Measurements from ENCODE around the gene AP2B1. TPM values are rescaled to one million over a fixed set of nuclear protein-coding genes. Genes with fewer than 3 reads are reported as not detected.
"Not testable (repeated sequence)": the region's sequence is repeated elsewhere in the genome, so short reads cannot be mapped to it uniquely, and the experiment has no call there.

AP2B1 gene
- total and polyA plus RNA-seq, 2 donors = 34.7 to 39.1 TPM

DNA sequence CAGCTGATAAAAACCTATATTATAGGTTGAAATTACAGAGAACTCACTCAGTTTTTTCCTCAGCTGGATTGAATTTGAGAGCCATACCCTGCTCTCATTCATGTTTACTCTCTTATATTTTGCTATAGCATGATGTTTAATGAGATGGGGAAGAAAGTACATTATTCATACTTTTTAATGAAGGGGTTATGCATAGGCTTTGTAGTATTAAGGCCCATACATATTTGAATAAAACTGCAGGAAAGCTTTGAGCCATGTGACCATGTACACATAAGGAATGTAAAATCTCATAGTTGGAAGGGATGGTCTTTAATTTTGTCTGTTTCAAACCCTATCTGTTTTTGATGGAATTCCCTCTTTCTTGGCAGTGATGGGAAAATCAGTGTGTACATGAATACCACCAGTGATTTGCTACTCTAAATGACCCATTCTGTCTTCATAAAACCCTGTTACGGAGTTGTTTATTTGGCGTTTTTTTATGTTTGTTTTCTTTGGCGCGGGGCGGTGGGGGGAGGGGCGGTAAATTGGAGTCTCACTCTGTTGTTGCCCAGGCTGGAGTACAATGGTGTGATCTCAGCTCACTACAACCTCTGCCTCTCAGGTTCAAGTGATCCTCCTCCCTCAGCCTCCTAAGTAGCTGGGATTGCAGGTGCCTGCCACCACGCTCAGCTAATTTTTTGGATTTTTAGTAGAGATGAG lies 105.5 kb downstream of the AP2B1 start:
- H3K9me3 ChIP-seq (ENCODE audit: control insufficient read depth in 2 of 2, insufficient read depth in 1 of 2, low read length in 1 of 2) = no peaks in the 10 kb centered on the region
- 95% methylated on average over 7 of the region's 7 CpGs for WGBS
- peaks cover 28 to 31% of the 10 kb centered on the region in 2 donors for H3K36me3 ChIP-seq (ENCODE audit: control insufficient read depth in 2 of 2, insufficient read depth in 2 of 2, low read length in 1 of 2)
- no peaks in the 10 kb centered on the region for H3K4me1 ChIP-seq (ENCODE audit: control insufficient read depth in 2 of 2, insufficient read depth in 2 of 2, low read length in 2 of 2)
- no peak overlapping the region for H3K4me3 ChIP-seq (ENCODE audit: low read length in 2 of 2)
- H3K27ac ChIP-seq (ENCODE audit: low read depth in 1 of 2, low read length in 1 of 2) = no peak overlapping the region
- no peaks in the 10 kb centered on the region for H3K27me3 ChIP-seq (ENCODE audit: control insufficient read depth in 2 of 2, insufficient read depth in 1 of 2, low read length in 1 of 2)
- DNase-seq (ENCODE audit: low read depth in 6 of 9, low spot score in 9 of 9) = no peak

DNA sequence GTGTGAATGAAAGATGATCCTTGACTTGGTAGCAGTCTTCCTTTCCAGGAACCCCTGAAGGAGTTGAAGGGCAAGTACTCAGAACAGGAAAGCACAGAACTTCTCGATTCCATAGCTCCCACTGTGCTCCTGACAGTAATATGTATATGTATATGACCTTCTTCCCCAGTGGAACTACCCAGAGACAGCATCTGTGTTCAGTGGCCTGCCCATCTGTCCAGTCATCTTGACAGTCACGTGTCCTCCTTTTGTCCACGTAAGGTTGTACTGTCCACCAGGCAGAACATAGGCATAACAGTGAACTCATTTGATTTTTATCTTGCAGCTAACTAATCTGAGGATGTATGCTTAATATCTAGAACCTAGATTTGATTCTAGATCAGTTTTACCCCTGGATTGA lies 106.5 kb downstream of the AP2B1 start:
- DNase-seq (ENCODE audit: low read depth in 6 of 9, low spot score in 9 of 9) = no peak
- no peaks in the 10 kb centered on the region for H3K27me3 ChIP-seq (ENCODE audit: control insufficient read depth in 2 of 2, insufficient read depth in 1 of 2, low read length in 1 of 2)
- no peaks in the 10 kb centered on the region for H3K4me1 ChIP-seq (ENCODE audit: control insufficient read depth in 2 of 2, insufficient read depth in 2 of 2, low read length in 2 of 2)
- WGBS = 95% methylated on average over 3 of the region's 3 CpGs
- no peaks in the 10 kb centered on the region for H3K9me3 ChIP-seq (ENCODE audit: control insufficient read depth in 2 of 2, insufficient read depth in 1 of 2, low read length in 1 of 2)
- H3K4me3 ChIP-seq (ENCODE audit: low read length in 2 of 2) = no peak overlapping the region
- H3K36me3 ChIP-seq (ENCODE audit: control insufficient read depth in 2 of 2, insufficient read depth in 2 of 2, low read length in 1 of 2) = peaks cover 28 to 31% of the 10 kb centered on the region in 2 donors
- H3K27ac ChIP-seq (ENCODE audit: low read depth in 1 of 2, low read length in 1 of 2) = no peak overlapping the region

DNA sequence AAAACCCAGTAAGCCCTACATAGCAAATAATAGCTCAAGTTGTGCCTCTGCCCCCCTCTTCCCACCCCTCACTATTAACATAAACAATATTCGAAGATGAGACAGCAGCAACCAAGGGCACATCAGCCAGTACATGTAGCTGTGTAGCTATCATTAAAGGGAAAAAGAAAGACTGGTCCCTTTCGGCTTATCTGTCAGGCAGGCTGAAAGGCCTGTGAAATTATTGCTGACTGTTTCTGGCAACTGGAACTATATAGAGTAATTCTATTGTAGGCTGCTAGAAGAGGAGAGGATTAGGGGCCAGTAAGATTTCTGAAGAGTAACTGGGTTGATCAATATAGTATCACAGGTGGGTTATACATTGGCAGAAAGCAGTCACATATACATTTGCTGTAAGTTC lies 107.8 kb downstream of the AP2B1 start:
- H3K36me3 ChIP-seq (ENCODE audit: control insufficient read depth in 2 of 2, insufficient read depth in 2 of 2, low read length in 1 of 2) = peaks cover 28 to 31% of the 10 kb centered on the region in 2 donors
- no peaks in the 10 kb centered on the region for H3K9me3 ChIP-seq (ENCODE audit: control insufficient read depth in 2 of 2, insufficient read depth in 1 of 2, low read length in 1 of 2)
- WGBS = 96% methylated on average over 2 of the region's 2 CpGs
- no peak overlapping the region for H3K4me3 ChIP-seq (ENCODE audit: low read length in 2 of 2)
- no peak overlapping the region for H3K27ac ChIP-seq (ENCODE audit: low read depth in 1 of 2, low read length in 1 of 2)
- H3K4me1 ChIP-seq (ENCODE audit: control insufficient read depth in 2 of 2, insufficient read depth in 2 of 2, low read length in 2 of 2) = no peaks in the 10 kb centered on the region
- no peak for DNase-seq (ENCODE audit: low read depth in 6 of 9, low spot score in 9 of 9)
- H3K27me3 ChIP-seq (ENCODE audit: control insufficient read depth in 2 of 2, insufficient read depth in 1 of 2, low read length in 1 of 2) = no peaks in the 10 kb centered on the region

DNA sequence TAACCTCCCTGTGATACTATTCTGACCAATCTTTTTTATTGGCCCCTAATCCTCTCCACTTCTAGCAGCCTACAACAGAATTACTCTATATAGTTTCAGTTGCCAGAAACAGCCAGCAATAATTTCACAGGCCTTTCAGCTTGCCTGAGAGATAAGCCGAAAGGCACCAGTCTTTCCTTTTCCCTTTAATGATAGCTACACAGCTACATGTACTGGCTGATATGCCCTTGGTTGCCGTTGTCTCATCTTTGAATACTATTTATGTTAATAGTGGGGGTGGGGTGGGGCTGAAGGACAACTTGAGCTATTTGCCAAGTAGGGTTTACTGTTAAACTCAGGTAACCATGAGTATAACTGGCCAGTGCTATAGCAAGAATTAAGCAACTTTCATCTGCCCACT lies 108.5 kb downstream of the AP2B1 start:
- DNase-seq (ENCODE audit: low read depth in 6 of 9, low spot score in 9 of 9) = no peak
- H3K36me3 ChIP-seq (ENCODE audit: control insufficient read depth in 2 of 2, insufficient read depth in 2 of 2, low read length in 1 of 2) = peaks cover 25 to 26% of the 10 kb centered on the region in 2 donors
- H3K4me3 ChIP-seq (ENCODE audit: low read length in 2 of 2) = no peak overlapping the region
- H3K9me3 ChIP-seq (ENCODE audit: control insufficient read depth in 2 of 2, insufficient read depth in 1 of 2, low read length in 1 of 2) = no peaks in the 10 kb centered on the region
- no peaks in the 10 kb centered on the region for H3K27me3 ChIP-seq (ENCODE audit: control insufficient read depth in 2 of 2, insufficient read depth in 1 of 2, low read length in 1 of 2)
- no peaks in the 10 kb centered on the region for H3K4me1 ChIP-seq (ENCODE audit: control insufficient read depth in 2 of 2, insufficient read depth in 2 of 2, low read length in 2 of 2)
- H3K27ac ChIP-seq (ENCODE audit: low read depth in 1 of 2, low read length in 1 of 2) = no peak overlapping the region
- whole genome bisulfite sequencing = 97% methylated on average over 2 of the region's 2 CpGs

DNA sequence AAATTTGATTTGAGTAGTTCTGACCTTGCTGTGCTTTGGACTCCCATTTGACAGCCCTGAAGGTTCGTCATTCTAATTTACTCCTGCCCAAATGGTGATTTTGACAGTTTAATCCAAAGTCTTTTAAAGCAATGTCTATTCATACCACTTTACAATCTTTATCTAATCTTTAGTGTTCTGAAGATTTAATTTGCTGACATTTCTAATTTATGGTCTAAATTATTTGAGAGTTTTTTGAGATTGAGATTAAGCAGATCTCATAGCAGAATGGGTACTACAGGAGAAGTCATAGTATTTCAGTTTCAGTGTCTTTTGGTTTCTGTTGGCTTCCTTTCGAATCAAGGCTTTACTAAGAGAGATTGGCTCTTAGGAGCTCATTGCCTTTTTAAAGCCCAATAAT lies 111.7 kb downstream of the AP2B1 start:
- Histone ChIP-seq H3K36me3 (ENCODE audit: control insufficient read depth in 2 of 2, insufficient read depth in 2 of 2, low read length in 1 of 2) (peaks cover 18 to 20% of the 10 kb centered on the region in 2 donors), H3K4me3 (ENCODE audit: low read length in 2 of 2) (no peak overlapping the region), H3K4me1 (ENCODE audit: control insufficient read depth in 2 of 2, insufficient read depth in 2 of 2, low read length in 2 of 2) (no peaks in the 10 kb centered on the region), H3K27ac (ENCODE audit: low read depth in 1 of 2, low read length in 1 of 2) (no peak overlapping the region), H3K27me3 (ENCODE audit: control insufficient read depth in 2 of 2, insufficient read depth in 1 of 2, low read length in 1 of 2) (no peaks in the 10 kb centered on the region), H3K9me3 (ENCODE audit: control insufficient read depth in 2 of 2, insufficient read depth in 1 of 2, low read length in 1 of 2) (no peaks in the 10 kb centered on the region)
- DNase-seq (ENCODE audit: low read depth in 6 of 9, low spot score in 9 of 9) = no peak
- WGBS = 98% methylated on average over 2 of the region's 2 CpGs

DNA sequence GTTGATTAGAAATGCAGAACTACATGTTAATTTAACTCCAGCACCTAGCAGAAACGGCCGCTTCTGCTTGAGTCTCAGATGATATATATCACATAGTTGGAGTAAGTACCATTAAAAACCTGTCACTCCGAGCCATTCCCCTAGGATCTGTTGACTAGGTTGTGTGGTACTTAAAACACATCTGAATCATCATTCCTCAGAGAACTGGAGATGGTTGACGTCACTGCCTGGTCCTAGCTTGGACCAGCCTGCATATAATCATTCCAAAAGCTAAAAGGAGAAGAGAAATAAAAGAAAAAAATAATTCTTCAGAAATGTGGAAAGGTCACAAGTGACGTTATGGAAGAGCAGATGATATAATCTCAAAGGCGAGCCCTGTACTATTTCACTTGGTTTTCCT lies 113.0 kb downstream of the AP2B1 start:
- Histone ChIP-seq H3K27ac (ENCODE audit: low read depth in 1 of 2, low read length in 1 of 2) (no peak overlapping the region), H3K4me1 (ENCODE audit: control insufficient read depth in 2 of 2, insufficient read depth in 2 of 2, low read length in 2 of 2) (no peaks in the 10 kb centered on the region), H3K36me3 (ENCODE audit: control insufficient read depth in 2 of 2, insufficient read depth in 2 of 2, low read length in 1 of 2) (peaks cover 9 to 11% of the 10 kb centered on the region in 2 donors), H3K9me3 (ENCODE audit: control insufficient read depth in 2 of 2, insufficient read depth in 1 of 2, low read length in 1 of 2) (no peaks in the 10 kb centered on the region), H3K27me3 (ENCODE audit: control insufficient read depth in 2 of 2, insufficient read depth in 1 of 2, low read length in 1 of 2) (no peaks in the 10 kb centered on the region), H3K4me3 (ENCODE audit: low read length in 2 of 2) (no peak overlapping the region)
- 96% methylated on average over 6 of the region's 6 CpGs for WGBS
- no peak for DNase-seq (ENCODE audit: low read depth in 6 of 9, low spot score in 9 of 9)

DNA sequence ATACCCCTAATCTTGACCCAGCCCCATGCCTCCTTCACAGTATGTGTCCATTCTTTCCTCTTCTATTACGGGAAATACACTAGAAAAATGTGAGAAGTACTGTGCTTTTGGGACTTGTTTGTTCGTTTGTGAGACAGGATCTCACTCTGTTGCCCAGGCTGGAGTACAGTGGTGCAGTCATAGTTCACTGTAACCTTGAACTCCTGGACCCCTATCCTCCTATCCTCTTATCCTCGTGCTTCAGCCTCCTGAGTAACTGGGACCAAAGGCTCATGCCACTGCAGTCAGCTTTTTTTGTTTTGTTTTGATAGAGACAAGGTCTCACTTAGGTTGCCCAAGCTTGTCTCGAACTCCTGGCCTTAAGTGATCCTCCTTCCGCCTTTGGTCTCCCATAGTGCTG lies 114.4 kb downstream of the AP2B1 start:
- Histone ChIP-seq H3K4me1 (ENCODE audit: control insufficient read depth in 2 of 2, insufficient read depth in 2 of 2, low read length in 2 of 2) (no peaks in the 10 kb centered on the region), H3K4me3 (ENCODE audit: low read length in 2 of 2) (no peak overlapping the region), H3K27ac (ENCODE audit: low read depth in 1 of 2, low read length in 1 of 2) (no peak overlapping the region), H3K36me3 (ENCODE audit: control insufficient read depth in 2 of 2, insufficient read depth in 2 of 2, low read length in 1 of 2) (peaks cover 2% of the 10 kb centered on the region in 2 donors), H3K9me3 (ENCODE audit: control insufficient read depth in 2 of 2, insufficient read depth in 1 of 2, low read length in 1 of 2) (no peaks in the 10 kb centered on the region), H3K27me3 (ENCODE audit: control insufficient read depth in 2 of 2, insufficient read depth in 1 of 2, low read length in 1 of 2) (no peaks in the 10 kb centered on the region)
- 98% methylated on average over 5 of the region's 5 CpGs for WGBS
- DNase-seq (ENCODE audit: low read depth in 6 of 9, low spot score in 9 of 9) = no peak

DNA sequence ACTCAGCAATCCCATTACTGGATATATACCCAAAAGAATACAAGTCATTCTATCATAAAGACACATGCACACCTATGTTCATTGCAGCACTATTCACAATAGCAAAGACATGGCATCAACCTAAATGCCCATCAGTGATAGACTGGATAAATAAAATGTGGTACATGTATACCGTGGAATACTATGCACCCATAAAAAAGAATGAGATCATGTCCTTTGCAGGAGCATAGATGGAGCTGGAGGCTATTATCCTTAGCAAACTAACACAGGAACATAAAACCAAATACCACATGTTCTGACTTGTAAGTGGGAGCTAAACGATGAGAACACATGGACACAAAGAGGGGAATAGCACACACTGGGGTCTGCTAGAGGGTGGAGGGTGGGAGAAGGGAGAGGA lies 116.2 kb downstream of the AP2B1 start:
- WGBS = 93% methylated on average over 2 of the region's 2 CpGs
- H3K9me3 ChIP-seq (ENCODE audit: control insufficient read depth in 2 of 2, insufficient read depth in 1 of 2, low read length in 1 of 2); H3K27me3 ChIP-seq (ENCODE audit: control insufficient read depth in 2 of 2, insufficient read depth in 1 of 2, low read length in 1 of 2); H3K4me3 ChIP-seq (ENCODE audit: low read length in 2 of 2); H3K27ac ChIP-seq (ENCODE audit: low read depth in 1 of 2, low read length in 1 of 2); H3K4me1 ChIP-seq (ENCODE audit: control insufficient read depth in 2 of 2, insufficient read depth in 2 of 2, low read length in 2 of 2); H3K36me3 ChIP-seq (ENCODE audit: control insufficient read depth in 2 of 2, insufficient read depth in 2 of 2, low read length in 1 of 2); DNase-seq (ENCODE audit: low read depth in 6 of 9, low spot score in 9 of 9): not testable (repeated sequence)

DNA sequence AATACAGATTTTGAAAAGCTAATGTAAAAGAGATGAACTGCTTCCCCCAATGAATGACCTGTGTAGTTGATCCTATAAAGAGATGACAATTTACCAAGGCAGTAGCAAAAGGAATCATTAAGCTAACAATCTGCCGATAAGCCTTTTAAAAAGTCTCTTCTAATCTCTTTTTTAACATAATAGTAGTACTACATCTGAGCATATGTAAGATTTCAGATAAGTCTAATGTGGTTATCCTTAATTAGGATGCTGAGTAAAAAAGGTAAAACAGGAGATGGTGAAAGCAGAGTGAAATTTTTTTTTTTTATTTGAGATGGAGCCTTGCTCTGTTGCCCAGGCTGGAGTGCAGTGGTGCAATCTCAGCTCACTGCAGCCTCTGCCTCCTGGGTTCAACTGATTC lies 118.1 kb downstream of the AP2B1 start:
- H3K4me3 ChIP-seq (ENCODE audit: low read length in 2 of 2) = no peak overlapping the region
- no peak overlapping the region for H3K27ac ChIP-seq (ENCODE audit: low read depth in 1 of 2, low read length in 1 of 2)
- peaks cover 4 to 9% of the 10 kb centered on the region in 2 donors for H3K36me3 ChIP-seq (ENCODE audit: control insufficient read depth in 2 of 2, insufficient read depth in 2 of 2, low read length in 1 of 2)
- H3K27me3 ChIP-seq (ENCODE audit: control insufficient read depth in 2 of 2, insufficient read depth in 1 of 2, low read length in 1 of 2) = no peaks in the 10 kb centered on the region
- DNase-seq (ENCODE audit: low read depth in 6 of 9, low spot score in 9 of 9) = no peak
- peaks cover 0 to 3% of the 10 kb centered on the region in 2 donors for H3K4me1 ChIP-seq (ENCODE audit: control insufficient read depth in 2 of 2, insufficient read depth in 2 of 2, low read length in 2 of 2)
- H3K9me3 ChIP-seq (ENCODE audit: control insufficient read depth in 2 of 2, insufficient read depth in 1 of 2, low read length in 1 of 2) = no peaks in the 10 kb centered on the region
- 96% methylated on average over 1 of the region's 1 CpG for WGBS

Data from thymus (tissue), 11 donors.